Mesendoderm (in vitro differentiated cells): ENCODE data around the gene LPIN3.
"Not testable (repeated sequence)": the region's sequence is repeated elsewhere in the genome, so short reads cannot be mapped to it uniquely, and the experiment has no call there.

ENCODE experiments used
- DNase-seq: peaks from one replicate; pipeline ENCODE4 v3.0.0; 2013
- H2AK5ac ChIP-seq: 2 replicates; pipeline ENCODE4 v1.6.1; 2013; ENCODE audit warnings: low read length, inconsistent platforms
- H2BK120ac ChIP-seq: 2 replicates; pipeline ENCODE4 v1.6.1; 2013; ENCODE audit warnings: low read depth, mild to moderate bottlenecking, low read length, moderate library complexity, mixed read lengths
- H2BK15ac ChIP-seq: replicated peaks from 2 replicates; pipeline ENCODE4 v1.6.1; 2013; ENCODE audit warnings: low read depth, mild to moderate bottlenecking, moderate library complexity
- H2BK5ac ChIP-seq: 2 replicates; pipeline ENCODE4 v1.6.1; 2013; ENCODE audit warnings: low read length, inconsistent platforms
- H3K18ac ChIP-seq: 2 replicates; pipeline ENCODE4 v1.6.1; 2013; ENCODE audit warnings: mild to moderate bottlenecking, low read length, mixed read lengths
- H3K23ac ChIP-seq: one replicate; pipeline ENCODE4 v1.6.1; 2013; ENCODE audit warnings: low read length
- H3K27ac ChIP-seq: 2 replicates; pipeline ENCODE4 v1.5.1; 2013; ENCODE audit warnings: low read depth, mild to moderate bottlenecking, inconsistent platforms, low read length, moderate library complexity
- H3K27me3 ChIP-seq: 2 replicates; pipeline ENCODE4 v1.6.1; 2013; ENCODE audit warnings: low read length, control low read depth, mild to moderate bottlenecking, inconsistent platforms; ENCODE audit not compliant: insufficient read depth, poor library complexity
- H3K36me3 ChIP-seq: 2 replicates; pipeline ENCODE4 v1.6.1; 2013; ENCODE audit warnings: low read length, inconsistent platforms; ENCODE audit not compliant: control insufficient read depth, insufficient read depth
- H3K4ac ChIP-seq: one replicate; pipeline ENCODE4 v1.6.1; 2013; ENCODE audit warnings: low read depth, mild to moderate bottlenecking, low read length, moderate library complexity
- H3K4me1 ChIP-seq: 2 replicates; pipeline ENCODE4 v1.6.1; 2013; ENCODE audit warnings: low read depth, low read length, inconsistent platforms; ENCODE audit not compliant: control insufficient read depth
- H3K4me2 ChIP-seq: 2 replicates; pipeline ENCODE4 v1.6.1; 2013; ENCODE audit warnings: low read length
- H3K4me3 ChIP-seq: 2 replicates; pipeline ENCODE4 v1.5.1; 2013; ENCODE audit warnings: mild to moderate bottlenecking, low read length
- H3K56ac ChIP-seq: one replicate; pipeline ENCODE4 v1.6.1; 2013; ENCODE audit warnings: low read length
- H3K79me1 ChIP-seq: 2 replicates; pipeline ENCODE4 v1.6.1; 2013; ENCODE audit warnings: low read length, inconsistent platforms
- H3K79me2 ChIP-seq: 2 replicates; pipeline ENCODE4 v1.6.1; 2013; ENCODE audit warnings: mild to moderate bottlenecking, low read length; ENCODE audit not compliant: control insufficient read depth, insufficient read depth
- H3K9ac ChIP-seq: 2 replicates; pipeline ENCODE4 v1.6.1; 2013; ENCODE audit warnings: low read length, inconsistent platforms
- H4K5ac ChIP-seq: one replicate; pipeline ENCODE4 v1.6.1; 2013; ENCODE audit warnings: low read length
- H4K8ac ChIP-seq: one replicate; pipeline ENCODE4 v1.6.1; 2013; ENCODE audit warnings: low read depth, mild to moderate bottlenecking, control low read depth, low read length, moderate library complexity
- WGBS: extraction: QIAGEN DNeasy Blood & Tissue Kit; methylation state at CpG from one replicate; pipeline ENCODE4 v1.1.7; 2013; ENCODE audit warnings: low lambda C conversion rate, missing lambda C conversion rate; ENCODE audit not compliant: insufficient coverage; ENCODE audit errors: extremely low coverage; 5-methylcytosine and 5-hydroxymethylcytosine counted together

LPIN3 gene

GRCh38 chr20:41308726-41309413 lies 31.8 kb upstream of the LPIN3 start:
- Histone ChIP-seq H3K27me3 (no peaks in the 10 kb centered on the region), H2AK5ac (no peak overlapping the region), H3K56ac (no peak overlapping the region), H3K9ac (no peak overlapping the region), H2BK120ac (no peak overlapping the region), H3K18ac (no peak overlapping the region), H2BK5ac (no peak overlapping the region), H3K4me3 (no peak overlapping the region), H2BK15ac (no peak overlapping the region), H3K79me2 (no peaks in the 10 kb centered on the region), H3K23ac (no peak overlapping the region), H3K27ac (no peak overlapping the region), H4K5ac (no peak overlapping the region), H3K4ac (no peak overlapping the region), H3K4me2 (no peak overlapping the region), H3K4me1 (no peaks in the 10 kb centered on the region), H3K36me3 (no peaks in the 10 kb centered on the region), H4K8ac (no peak overlapping the region), H3K79me1 (no peaks in the 10 kb centered on the region)
- no CpG with 5 or more reads among the region's 3 CpGs for WGBS
- no peak for DNase-seq

GRCh38 chr20:41309817-41310216 lies 30.8 kb upstream of the LPIN3 start:
- Histone ChIP-seq H3K4me3 (no peak overlapping the region), H3K4ac (no peak overlapping the region), H2BK5ac (no peak overlapping the region), H4K8ac (no peak overlapping the region), H3K79me2 (no peaks in the 10 kb centered on the region), H2BK120ac (no peak overlapping the region), H3K4me1 (no peaks in the 10 kb centered on the region), H3K27me3 (no peaks in the 10 kb centered on the region), H3K79me1 (no peaks in the 10 kb centered on the region), H3K56ac (no peak overlapping the region), H3K23ac (no peak overlapping the region), H3K27ac (no peak overlapping the region), H3K36me3 (no peaks in the 10 kb centered on the region), H4K5ac (no peak overlapping the region), H2BK15ac (no peak overlapping the region), H3K9ac (no peak overlapping the region), H3K4me2 (no peak overlapping the region), H3K18ac (no peak overlapping the region), H2AK5ac (no peak overlapping the region)
- DNase-seq, result no peak
- whole genome bisulfite sequencing, result 100% methylated on average over 1 of the region's 2 CpGs

- not testable (repeated sequence) for H3K4me1 ChIP-seq, H2BK5ac ChIP-seq, H3K27ac ChIP-seq, H3K79me1 ChIP-seq, H2BK120ac ChIP-seq, H3K4ac ChIP-seq, H2BK15ac ChIP-seq, H3K79me2 ChIP-seq, H4K5ac ChIP-seq, H4K8ac ChIP-seq, H2AK5ac ChIP-seq, H3K4me2 ChIP-seq, H3K56ac ChIP-seq, H3K4me3 ChIP-seq, H3K23ac ChIP-seq, H3K27me3 ChIP-seq, H3K36me3 ChIP-seq, DNase-seq, H3K18ac ChIP-seq, H3K9ac ChIP-seq
- no CpG with 5 or more reads among the region's 6 CpGs for WGBS
Measured at GRCh38 chr20:41312009-41312408, 28.6 kb upstream of the LPIN3 start.

GRCh38 chr20:41314386-41314785 lies 26.2 kb upstream of the LPIN3 start:
- Histone ChIP-seq H3K4me2 (no peak overlapping the region), H4K5ac (no peak overlapping the region), H3K9ac (no peak overlapping the region), H3K56ac (no peak overlapping the region), H3K4me1 (no peaks in the 10 kb centered on the region), H3K18ac (no peak overlapping the region), H2BK15ac (no peak overlapping the region), H2BK5ac (no peak overlapping the region), H2AK5ac (no peak overlapping the region), H4K8ac (no peak overlapping the region), H3K4me3 (no peak overlapping the region), H2BK120ac (no peak overlapping the region), H3K23ac (no peak overlapping the region), H3K4ac (no peak overlapping the region), H3K79me1 (no peaks in the 10 kb centered on the region), H3K27me3 (no peaks in the 10 kb centered on the region), H3K27ac (no peak overlapping the region), H3K36me3 (no peaks in the 10 kb centered on the region), H3K79me2 (no peaks in the 10 kb centered on the region)
- WGBS, result no CpG with 5 or more reads among the region's 2 CpGs
- no peak for DNase-seq

GRCh38 chr20:41316051-41316450 lies 24.6 kb upstream of the LPIN3 start:
- H3K18ac ChIP-seq, result no peak overlapping the region
- no peaks in the 10 kb centered on the region for H3K79me1 ChIP-seq
- no peak overlapping the region for H2BK5ac ChIP-seq
- H3K27me3 ChIP-seq, result no peaks in the 10 kb centered on the region
- H2AK5ac ChIP-seq, result no peak overlapping the region
- no peak overlapping the region for H2BK15ac ChIP-seq
- no peak overlapping the region for H3K27ac ChIP-seq
- no CpG with 5 or more reads among the region's 6 CpGs for WGBS
- H3K36me3 ChIP-seq, result no peaks in the 10 kb centered on the region
- H2BK120ac ChIP-seq, result no peak overlapping the region
- no peaks in the 10 kb centered on the region for H3K79me2 ChIP-seq
- no peak overlapping the region for H3K4ac ChIP-seq
- H3K4me3 ChIP-seq, result no peak overlapping the region
- no peak overlapping the region for H3K23ac ChIP-seq
- H4K8ac ChIP-seq, result no peak overlapping the region
- no peak overlapping the region for H3K56ac ChIP-seq
- no peak overlapping the region for H3K4me2 ChIP-seq
- H4K5ac ChIP-seq, result no peak overlapping the region
- H3K9ac ChIP-seq, result no peak overlapping the region
- no peaks in the 10 kb centered on the region for H3K4me1 ChIP-seq
- no peak for DNase-seq
